Duodenal mucosa (tissue), 2 donors: Measurements from ENCODE around the gene TBC1D3E.
"Not testable (repeated sequence)": the region's sequence is repeated elsewhere in the genome, so short reads cannot be mapped to it uniquely, and the experiment has no call there.

Experiments
- H3K27ac ChIP-seq: one replicate; pipeline ENCODE4 v1.7.0; 2013; ENCODE audit warnings: low read depth, low read length
- H3K27me3 ChIP-seq, 2 donors: one replicate each; pipeline ENCODE4 v1.7.0; 2013; ENCODE audit warnings: low read length in 2 of 2, control low read depth in 1 of 2; ENCODE audit not compliant: insufficient read depth in 2 of 2, control insufficient read depth in 1 of 2
- H3K36me3 ChIP-seq, 2 donors: one replicate each; pipeline ENCODE4 v1.7.0; 2013; ENCODE audit warnings: low read length in 2 of 2, control low read depth in 1 of 2; ENCODE audit not compliant: insufficient read depth in 2 of 2, control insufficient read depth in 1 of 2
- H3K4me1 ChIP-seq, 2 donors: one replicate each; pipeline ENCODE4 v1.7.0; 2013; ENCODE audit warnings: low read length in 2 of 2, control low read depth in 1 of 2; ENCODE audit not compliant: insufficient read depth in 2 of 2, control insufficient read depth in 1 of 2
- H3K4me3 ChIP-seq, 2 donors: one replicate each; pipeline ENCODE4 v1.7.0; 2013; ENCODE audit warnings: low read length in 2 of 2, low read depth in 1 of 2
- H3K9ac ChIP-seq, 2 donors: one replicate each; pipeline ENCODE4 v1.7.0; 2013; ENCODE audit warnings: low read length in 2 of 2, low read depth in 1 of 2
- H3K9me3 ChIP-seq, 2 donors: one replicate each; pipeline ENCODE4 v1.7.0; 2013; ENCODE audit warnings: low read length in 2 of 2, control low read depth in 1 of 2; ENCODE audit not compliant: control insufficient read depth in 1 of 2

Gene TBC1D3E

DNA sequence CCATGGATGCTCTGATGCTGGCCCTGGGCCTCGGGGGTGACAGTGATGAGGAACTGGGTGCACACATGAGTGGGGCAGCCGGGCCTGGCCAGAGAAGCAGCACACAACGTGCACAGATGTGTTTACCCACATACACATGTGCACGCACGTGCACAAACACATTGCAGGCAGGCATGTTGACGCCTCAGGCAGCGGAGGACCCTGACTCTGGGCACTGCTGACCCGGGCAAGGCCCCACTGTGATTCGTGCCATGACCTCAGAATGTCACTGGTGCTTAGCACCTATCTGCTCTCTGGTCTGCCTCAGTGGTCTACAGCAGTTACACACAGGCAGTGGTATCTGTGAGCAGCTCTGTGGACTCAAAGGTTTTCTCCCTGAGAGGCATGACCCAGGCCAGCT, at the start of gene TBC1D3E:
TSS of gene TBC1D3E (plus strand) at position 301 of the 400 bp plus-strand sequence. CDS start 1,545 bp downstream, outside the sequence.
- H3K4me1 ChIP-seq, H3K9ac ChIP-seq, H3K4me3 ChIP-seq, H3K36me3 ChIP-seq, H3K9me3 ChIP-seq, H3K27me3 ChIP-seq, H3K27ac ChIP-seq: not testable (repeated sequence)

DNA sequence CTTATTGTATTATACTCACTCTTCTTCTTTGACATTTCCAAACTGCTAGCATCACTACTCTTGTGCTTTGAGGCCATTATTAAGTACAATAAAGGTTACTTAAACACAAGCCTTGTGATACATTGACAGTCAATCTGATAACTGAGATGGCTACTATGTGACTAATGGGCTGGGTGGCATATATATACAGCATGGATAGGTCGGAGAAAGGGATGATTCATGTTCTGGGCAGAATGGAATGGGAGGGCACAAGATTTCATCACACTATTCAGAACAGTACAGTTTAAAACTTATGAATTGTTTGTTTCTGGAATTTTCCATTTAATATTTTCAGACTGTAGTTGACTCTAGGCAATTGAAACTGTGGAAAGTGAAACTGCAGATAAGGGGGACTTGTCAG, 40.4 kb upstream of the TBC1D3E start:
- H3K9ac ChIP-seq, H3K36me3 ChIP-seq, H3K27me3 ChIP-seq, H3K9me3 ChIP-seq, H3K4me1 ChIP-seq, H3K4me3 ChIP-seq, H3K27ac ChIP-seq: not testable (repeated sequence)

DNA sequence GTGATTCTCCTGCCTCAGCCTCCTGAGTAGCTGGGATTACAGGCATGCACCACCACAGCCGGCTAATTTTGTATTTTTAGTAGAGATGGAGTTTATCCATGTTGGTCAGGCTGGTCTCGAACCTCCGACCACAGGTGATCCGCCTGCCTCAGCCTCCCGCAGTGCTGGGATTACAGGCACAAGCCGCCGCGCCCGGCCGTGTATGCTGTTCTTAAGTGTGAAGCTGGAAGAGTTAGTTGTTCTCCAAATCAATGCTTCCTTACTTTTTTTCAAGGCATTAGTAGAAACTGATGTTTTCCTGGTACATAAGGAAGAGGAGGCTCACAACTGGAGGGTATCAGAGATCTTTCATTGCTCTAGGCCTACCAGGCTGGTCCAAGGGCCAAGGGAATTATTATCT, 39.6 kb upstream of the TBC1D3E start:
- not testable (repeated sequence) for H3K27me3 ChIP-seq, H3K9ac ChIP-seq, H3K4me3 ChIP-seq, H3K36me3 ChIP-seq, H3K9me3 ChIP-seq, H3K4me1 ChIP-seq, H3K27ac ChIP-seq

DNA sequence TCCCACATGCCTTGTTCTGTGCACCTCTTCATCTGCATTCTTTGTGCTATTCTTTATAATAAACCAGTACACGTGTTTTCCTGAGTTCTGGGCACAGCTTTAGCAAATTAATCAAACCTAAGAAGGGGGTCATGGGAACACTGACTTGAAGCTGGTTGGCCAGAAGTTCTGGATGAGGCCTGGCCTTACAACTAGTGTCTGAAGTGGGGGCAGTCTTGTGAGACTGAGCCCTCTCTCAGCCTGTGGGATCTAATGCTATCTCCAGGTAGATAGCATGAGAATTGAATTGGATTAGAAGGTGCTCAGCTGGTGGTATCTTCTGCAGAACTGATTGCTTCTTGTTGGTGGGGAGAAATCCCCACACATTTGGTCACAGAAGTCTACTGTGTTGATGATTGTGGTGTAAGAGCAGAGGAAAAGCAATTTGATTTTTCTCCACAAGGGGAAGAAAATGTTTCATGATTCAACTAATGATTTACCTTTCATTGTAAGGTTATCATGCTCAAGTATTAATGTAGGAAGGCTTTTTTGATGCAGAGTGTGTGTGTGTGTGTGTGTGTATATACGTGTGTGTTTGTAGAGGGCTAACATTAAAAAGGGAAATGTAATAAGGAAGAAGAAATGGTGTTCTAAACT, 33.6 kb upstream of the TBC1D3E start:
- H3K27me3 ChIP-seq, H3K4me3 ChIP-seq, H3K36me3 ChIP-seq, H3K27ac ChIP-seq, H3K9me3 ChIP-seq, H3K4me1 ChIP-seq, H3K9ac ChIP-seq: not testable (repeated sequence)

DNA sequence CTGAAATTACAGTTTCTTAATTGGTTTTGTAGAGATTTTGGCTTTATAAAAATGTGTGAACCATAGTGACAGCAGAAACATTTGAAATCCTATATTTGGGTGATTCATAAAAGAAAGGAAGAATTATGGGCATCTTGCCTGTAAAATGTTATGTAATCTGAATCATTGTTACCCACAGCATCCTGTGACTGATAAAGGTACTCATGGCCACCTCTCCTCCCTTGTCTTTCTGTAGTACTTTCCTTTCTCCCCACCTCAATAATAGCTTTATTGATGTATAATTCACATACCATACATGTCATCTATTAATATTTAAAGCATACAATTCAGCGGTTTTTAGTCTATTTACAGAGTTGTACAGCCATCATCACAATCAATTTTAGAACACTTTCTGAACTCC, 28.5 kb upstream of the TBC1D3E start:
- not testable (repeated sequence) for H3K27ac ChIP-seq, H3K4me1 ChIP-seq, H3K9me3 ChIP-seq, H3K36me3 ChIP-seq, H3K9ac ChIP-seq, H3K27me3 ChIP-seq, H3K4me3 ChIP-seq

DNA sequence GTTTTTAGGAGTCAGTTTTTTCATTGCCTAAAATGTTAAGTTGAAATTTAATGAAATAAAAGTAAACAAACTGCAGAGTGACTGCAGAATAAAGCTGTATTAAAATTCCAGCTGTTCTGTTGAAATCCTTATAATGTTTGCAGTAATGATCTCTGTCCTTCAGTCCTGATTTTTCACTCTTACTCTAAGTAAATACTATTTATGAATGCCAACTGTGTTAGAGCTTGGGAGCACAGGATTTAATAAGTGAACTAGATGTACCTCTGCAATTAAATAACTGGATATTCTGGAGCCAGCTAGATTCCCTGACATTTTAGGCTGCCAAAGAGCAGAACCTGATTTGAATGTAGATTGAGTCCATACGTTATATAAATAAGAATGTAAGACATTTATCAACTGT, 7.9 kb upstream of the TBC1D3E start:
- not testable (repeated sequence) for H3K4me1 ChIP-seq, H3K36me3 ChIP-seq, H3K4me3 ChIP-seq, H3K9me3 ChIP-seq, H3K27me3 ChIP-seq, H3K9ac ChIP-seq, H3K27ac ChIP-seq

DNA sequence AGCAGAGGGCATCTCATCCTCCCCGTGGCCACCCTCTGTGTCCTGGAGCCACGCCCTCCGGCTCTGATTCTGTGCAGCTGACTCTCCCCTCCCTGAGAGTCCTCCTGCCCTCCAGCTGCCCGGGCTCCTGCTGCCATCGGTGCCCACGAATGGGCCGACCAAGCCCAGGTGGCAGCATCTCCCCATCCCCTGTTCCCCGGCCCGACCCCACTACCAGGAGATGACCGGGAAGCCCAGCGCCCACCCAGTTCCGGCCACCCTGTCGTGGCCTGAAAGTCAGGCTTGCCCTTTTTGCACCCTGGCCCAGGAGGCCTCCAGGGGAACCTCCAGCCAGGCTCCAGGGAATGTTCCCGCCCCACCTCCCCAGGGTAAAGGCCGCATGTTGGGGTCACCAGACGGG, 7.1 kb downstream of the TBC1D3E start:
- not testable (repeated sequence) for H3K36me3 ChIP-seq, H3K4me3 ChIP-seq, H3K27me3 ChIP-seq, H3K4me1 ChIP-seq, H3K27ac ChIP-seq, H3K9me3 ChIP-seq, H3K9ac ChIP-seq
